Caco-2 (cell line): ENCODE measurements around the gene ZBTB17. TPM values are rescaled to one million over a fixed set of nuclear protein-coding genes. Genes with fewer than 3 reads are reported as not detected.
A peak's percentile ranks its signal among the peaks of the same experiment; 100 is the strongest.

ENCODE experiments used
- BruUV-seq: library from RNA; stranded (reverse); fragments of 400-500 nt; replicated peaks from 2 replicates; lab custom pipeline; 2021; lab: Mats Ljungman, UMichigan
- CTCF ChIA-PET: fragments of 300-600 bp; sonication (Branson Sonifier 250); formaldehyde crosslinking; loops from one replicate; lab custom pipeline; 2022; ENCODE audit warnings: antibody characterized with exemption; lab: Charles Lee
- POLR2A ChIA-PET: fragments of 300-600 bp; sonication (Branson Sonifier 250); formaldehyde crosslinking; loops from one replicate; lab custom pipeline; 2022; ENCODE audit warnings: antibody characterized with exemption; lab: Charles Lee
- DNase-seq, 2 experiments: peaks; one replicate each; pipeline versions ENCODE4 v3.0.0 to v3.0.0-alpha.2; 2020 to 2022
- H3K27me3 ChIP-seq: replicated peaks from 2 replicates; pipeline ENCODE4 v1.6.0; 2011; ENCODE audit warnings: low read length; ENCODE audit not compliant: control insufficient read depth, insufficient read depth
- H3K36me3 ChIP-seq: 2 replicates; pipeline ENCODE4 v1.5.1; 2011; ENCODE audit warnings: low read length; ENCODE audit not compliant: control insufficient read depth, insufficient read depth
- H3K4me1 ChIP-seq: fragments of 250-450 bp; sonication (Bioruptor Pico); 2 replicates; pipeline ENCODE4 v1.5.1; 2020; ENCODE audit warnings: mild to moderate bottlenecking
- H3K4me3 ChIP-seq: 2 replicates; pipeline ENCODE4 v1.5.1; 2011; ENCODE audit warnings: low read depth, mild to moderate bottlenecking, control low read depth, low read length
- H3K9me3 ChIP-seq: fragments of 250-450 bp; sonication (Bioruptor Pico); 2 replicates; pipeline ENCODE4 v1.5.1; 2020; ENCODE audit warnings: mild to moderate bottlenecking, moderate library complexity
- H3K27ac Mint-ChIP-seq: one replicate; pipeline ENCODE4 v1.8.0; 2022; ENCODE audit warnings: mixed read lengths; ENCODE audit not compliant: unreplicated experiment
- H3K27me3 Mint-ChIP-seq: one replicate; pipeline ENCODE4 v1.8.0; 2022; ENCODE audit warnings: mixed read lengths; ENCODE audit not compliant: insufficient read depth, unreplicated experiment
- H3K36me3 Mint-ChIP-seq: one replicate; pipeline ENCODE4 v1.8.0; 2022; ENCODE audit warnings: mild to moderate bottlenecking, mixed read lengths; ENCODE audit not compliant: insufficient read depth, unreplicated experiment
- H3K4me1 Mint-ChIP-seq: one replicate; pipeline ENCODE4 v1.8.0; 2022; ENCODE audit warnings: low read depth, mixed read lengths; ENCODE audit not compliant: unreplicated experiment
- H3K4me3 Mint-ChIP-seq: one replicate; pipeline ENCODE4 v1.8.0; 2022; ENCODE audit warnings: mild to moderate bottlenecking, moderate library complexity, mixed read lengths; ENCODE audit not compliant: unreplicated experiment
- H3K9me3 Mint-ChIP-seq: one replicate; pipeline ENCODE4 v1.8.0; 2022; ENCODE audit warnings: mixed read lengths; ENCODE audit not compliant: unreplicated experiment
- intact Hi-C: fragments of 100-400 bp; cut with micrococcal nuclease; formaldehyde crosslinking; loops from one replicate; pipeline ENCODE4 v1.10.0; 2022; ENCODE audit not compliant: unreplicated experiment
- total RNA-seq: library from RNA; stranded (reverse); gene quantifications from 2 replicates; pipeline ENCODE4 v1.2.3, GENCODE V29; 2022
- TF ChIP-seq, protein P1 (sequence below), 2 experiments: fragments of 200-600 bp in 1 of 2; IDR thresholded peaks; 1 replicate in 1 of 2; 2 replicates in 1 of 2; pipeline versions ENCODE4 v1.5.1 to v1.8.0; 2011 to 2022; ENCODE audit warnings: antibody characterized with exemption in 1 of 2, control low read depth in 1 of 2, inconsistent platforms in 1 of 2, low read depth in 1 of 2, low read length in 1 of 2, mild to moderate bottlenecking in 1 of 2, moderate library complexity in 1 of 2; ENCODE audit not compliant: insufficient read depth in 1 of 2, severe bottlenecking in 1 of 2, unreplicated experiment in 1 of 2

ZBTB17 gene
- total RNA-seq, 1 experiment from 2014 or later = 23.5 TPM

DNA sequence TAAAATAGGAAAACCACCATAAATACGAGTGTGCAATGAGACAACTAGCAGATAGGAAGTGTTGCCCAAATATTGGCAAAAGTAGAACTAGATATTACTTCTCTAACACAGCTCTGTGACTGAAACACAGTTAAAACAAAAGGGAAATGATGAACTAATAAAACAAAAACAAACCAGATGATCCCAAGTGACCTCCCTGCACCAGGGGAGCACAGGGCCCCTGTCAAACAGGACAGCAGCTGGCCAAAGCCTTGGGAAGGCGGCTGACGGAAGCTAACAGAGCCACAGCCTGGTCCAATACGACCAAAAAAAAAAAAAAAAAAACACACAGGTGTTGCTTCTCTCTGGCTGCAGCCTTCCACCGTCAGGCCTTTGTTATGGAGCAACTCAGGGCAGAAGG, 17.8 kb downstream of the ZBTB17 start:
- no peak for DNase-seq
- no peaks in the 10 kb centered on the region for H3K4me1 Mint-ChIP-seq
- Histone ChIP-seq H3K4me3 (no peak overlapping the region), H3K36me3 (no peaks in the 10 kb centered on the region), H3K9me3 (no peaks in the 10 kb centered on the region), H3K27me3 (no peaks in the 10 kb centered on the region), H3K4me1 (no peaks in the 10 kb centered on the region)
- intact Hi-C loops = no loop called here
- H3K9me3 Mint-ChIP-seq = no peaks in the 10 kb centered on the region
- peaks cover 8% of the 10 kb centered on the region for H3K36me3 Mint-ChIP-seq
- no TSS peak for BruUV-seq
- TF ChIP-seq, protein P1, sequence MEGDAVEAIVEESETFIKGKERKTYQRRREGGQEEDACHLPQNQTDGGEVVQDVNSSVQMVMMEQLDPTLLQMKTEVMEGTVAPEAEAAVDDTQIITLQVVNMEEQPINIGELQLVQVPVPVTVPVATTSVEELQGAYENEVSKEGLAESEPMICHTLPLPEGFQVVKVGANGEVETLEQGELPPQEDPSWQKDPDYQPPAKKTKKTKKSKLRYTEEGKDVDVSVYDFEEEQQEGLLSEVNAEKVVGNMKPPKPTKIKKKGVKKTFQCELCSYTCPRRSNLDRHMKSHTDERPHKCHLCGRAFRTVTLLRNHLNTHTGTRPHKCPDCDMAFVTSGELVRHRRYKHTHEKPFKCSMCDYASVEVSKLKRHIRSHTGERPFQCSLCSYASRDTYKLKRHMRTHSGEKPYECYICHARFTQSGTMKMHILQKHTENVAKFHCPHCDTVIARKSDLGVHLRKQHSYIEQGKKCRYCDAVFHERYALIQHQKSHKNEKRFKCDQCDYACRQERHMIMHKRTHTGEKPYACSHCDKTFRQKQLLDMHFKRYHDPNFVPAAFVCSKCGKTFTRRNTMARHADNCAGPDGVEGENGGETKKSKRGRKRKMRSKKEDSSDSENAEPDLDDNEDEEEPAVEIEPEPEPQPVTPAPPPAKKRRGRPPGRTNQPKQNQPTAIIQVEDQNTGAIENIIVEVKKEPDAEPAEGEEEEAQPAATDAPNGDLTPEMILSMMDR (IDR thresholded peaks at IDR 0.05; ENCODE audit: insufficient read depth in 1 of 2, low read depth in 1 of 2, low read length in 1 of 2, severe bottlenecking in 1 of 2, unreplicated experiment in 1 of 2) = no peak
- no peaks in the 10 kb centered on the region for H3K27me3 Mint-ChIP-seq
- no peak overlapping the region for H3K4me3 Mint-ChIP-seq
- CTCF ChIA-PET = no interaction called here
- POLR2A ChIA-PET = no interaction called here
- no peak overlapping the region for H3K27ac Mint-ChIP-seq

DNA sequence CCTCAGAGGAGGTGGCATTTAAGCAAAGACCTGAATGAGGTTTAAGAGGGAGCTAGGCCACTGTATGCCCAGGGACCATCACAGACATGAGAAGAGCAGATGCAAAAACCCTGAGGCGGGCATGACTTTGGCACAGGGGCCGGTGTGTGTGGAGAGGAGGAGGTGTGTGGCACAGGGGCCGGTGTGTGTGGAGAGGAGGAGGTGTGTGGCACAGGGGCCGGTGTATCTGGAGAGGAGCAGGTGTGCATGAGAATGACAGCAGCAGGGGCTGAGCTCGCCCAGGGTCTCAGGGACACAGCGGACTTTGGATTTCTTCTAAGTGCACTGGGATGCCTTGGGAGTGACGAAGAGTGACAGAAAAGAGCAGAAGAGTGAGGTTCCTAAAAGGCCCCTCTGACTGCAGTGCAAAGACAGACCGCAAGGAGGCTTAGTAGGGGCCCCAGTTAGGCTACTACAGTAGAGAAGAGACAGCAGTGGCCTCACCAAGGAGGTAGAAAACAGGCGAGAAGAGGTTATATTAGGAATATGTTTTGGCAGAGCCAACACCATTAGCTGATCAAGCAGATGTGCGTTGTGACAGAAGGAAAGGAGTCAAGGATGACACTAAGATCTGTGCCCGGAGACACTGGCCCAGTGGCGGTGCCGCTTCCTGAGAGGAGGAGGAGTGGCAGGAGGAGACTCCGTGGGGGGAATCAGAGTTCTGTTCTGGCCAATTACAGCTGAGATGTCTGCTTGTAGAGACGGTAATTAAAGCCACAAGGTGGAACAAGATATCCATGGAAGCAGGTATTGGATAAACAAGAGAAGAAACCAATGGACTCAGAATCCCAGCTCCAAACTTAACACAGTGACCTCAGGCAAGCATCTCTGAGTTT, 18.4 kb downstream of the ZBTB17 start:
- TF ChIP-seq, protein P1 (IDR thresholded peaks at IDR 0.05; ENCODE audit: insufficient read depth in 1 of 2, low read depth in 1 of 2, low read length in 1 of 2, severe bottlenecking in 1 of 2, unreplicated experiment in 1 of 2) = peak in 1 of 2 experiments; percentile 28
- H3K36me3 Mint-ChIP-seq = peaks cover 8% of the 10 kb centered on the region
- intact Hi-C loops = no loop called here
- no peaks in the 10 kb centered on the region for H3K9me3 Mint-ChIP-seq
- Histone ChIP-seq H3K27me3 (no peaks in the 10 kb centered on the region), H3K4me3 (no peak overlapping the region), H3K9me3 (no peaks in the 10 kb centered on the region), H3K4me1 (no peaks in the 10 kb centered on the region), H3K36me3 (no peaks in the 10 kb centered on the region)
- H3K27me3 Mint-ChIP-seq = no peaks in the 10 kb centered on the region
- CTCF ChIA-PET = interaction anchor here (0.5 kb wide), 1 partner anchor 69 kb away, joined by 5 read pairs; no protein-coding TSS in a partner anchor
- BruUV-seq = no TSS peak
- H3K4me3 Mint-ChIP-seq = no peak overlapping the region
- POLR2A ChIA-PET = no interaction called here
- H3K4me1 Mint-ChIP-seq = peaks cover 4% of the 10 kb centered on the region
- H3K27ac Mint-ChIP-seq = no peak overlapping the region
- no peak for DNase-seq

DNA sequence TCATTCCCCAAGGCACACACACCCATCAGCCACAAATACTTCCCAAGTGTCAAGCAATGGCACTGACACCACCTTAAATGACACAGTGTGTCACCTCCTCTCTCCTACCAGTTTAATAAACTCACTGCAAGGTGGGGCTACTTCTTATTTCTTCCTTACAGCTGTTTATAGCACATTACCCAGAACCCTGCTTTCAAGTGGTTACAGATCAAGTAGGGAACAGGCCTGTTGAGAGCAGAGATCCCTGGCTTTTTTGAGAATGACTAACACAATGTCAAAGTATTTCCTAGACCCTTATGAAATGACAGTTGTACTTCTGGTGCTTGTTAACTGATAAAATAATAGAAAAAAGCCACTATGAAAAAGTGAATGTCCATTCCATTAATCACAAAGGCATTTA, 19.8 kb downstream of the ZBTB17 start:
- Histone ChIP-seq H3K4me3 (no peak overlapping the region), H3K27me3 (no peaks in the 10 kb centered on the region), H3K4me1 (no peaks in the 10 kb centered on the region), H3K9me3 (no peaks in the 10 kb centered on the region), H3K36me3 (no peaks in the 10 kb centered on the region)
- Mint-ChIP-seq H3K4me3 (no peak overlapping the region), H3K27ac (no peak overlapping the region), H3K27me3 (no peaks in the 10 kb centered on the region), H3K4me1 (peaks cover 7% of the 10 kb centered on the region), H3K9me3 (no peaks in the 10 kb centered on the region), H3K36me3 (peaks cover 6% of the 10 kb centered on the region)
- no TSS peak for BruUV-seq
- intact Hi-C loops = no loop called here
- TF ChIP-seq, protein P1 (IDR thresholded peaks at IDR 0.05; ENCODE audit: insufficient read depth in 1 of 2, low read depth in 1 of 2, low read length in 1 of 2, severe bottlenecking in 1 of 2, unreplicated experiment in 1 of 2) = no peak
- ChIA-PET CTCF (no interaction called here), POLR2A (no interaction called here)
- no peak for DNase-seq
